Measurements from ENCODE around the gene SERPINB1. TPM values are rescaled to one million over a fixed set of nuclear protein-coding genes. Genes with fewer than 3 reads are reported as not detected.

The SERPINB1 gene
- total and polyA plus RNA-seq, 9 of the 15 experiments (the other 6 are each of a cell fraction or from before 2014, with no cell fraction given): 33.9 to 108 (median 63.8) TPM

DNA sequence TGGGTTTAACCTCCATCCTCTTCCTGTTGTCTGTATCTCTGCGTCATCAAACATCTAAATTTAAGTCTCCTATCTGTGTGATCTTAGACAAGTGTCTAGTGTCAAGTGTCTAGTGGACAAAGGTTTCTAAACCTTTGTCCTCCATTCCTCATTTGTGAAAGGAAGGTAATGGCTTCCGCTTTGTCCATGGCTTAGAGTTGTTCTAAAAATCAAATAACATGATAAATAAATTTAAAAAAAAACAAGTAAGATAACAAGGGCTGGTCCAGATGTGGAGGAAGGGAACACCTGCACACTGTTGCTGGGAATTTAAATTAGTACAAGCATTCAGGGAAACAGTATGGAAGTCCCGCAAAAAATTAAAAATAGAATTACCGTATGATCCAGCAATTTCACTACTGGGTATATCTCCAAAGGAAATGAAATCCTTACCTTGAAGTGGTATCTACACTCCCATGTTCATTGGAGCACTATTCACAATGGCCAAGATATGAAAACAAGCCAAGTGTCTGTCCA lies 17.6 kb upstream of the SERPINB1 start (continued):
- TF ChIP-seq TAF7 (tag; IDR thresholded peaks at IDR 0.05) (peak; percentile 49), GATAD2B (IDR thresholded peaks at IDR 0.05; ENCODE audit: borderline replicate concordance) (0 out of 2 replicates have a peak, but pooled peaks have one; percentile 35), TSC22D4 (tag; IDR thresholded peaks at IDR 0.05) (no peak), ATF1 (CRISPR knock-in tag; IDR thresholded peaks at IDR 0.05) (no peak), ATF1 (tag; IDR thresholded peaks at IDR 0.05) (0 out of 2 replicates have a peak, but pooled peaks have one; percentile 33), NR4A1 (CRISPR knock-in tag; IDR thresholded peaks at IDR 0.05) (no peak), NR4A1 (tag; IDR thresholded peaks at IDR 0.05) (0 out of 2 replicates have a peak, but pooled peaks have one; percentile 34), PTTG1 (tag; IDR thresholded peaks at IDR 0.05; ENCODE audit: low read depth) (peak; percentile 47; the same call in 1 of the 2 replicates), ZNF24 (IDR thresholded peaks at IDR 0.05) (no peak), CREBBP (IDR thresholded peaks at IDR 0.05; ENCODE audit: low read depth, low read length) (no peak), ZNF584 (CRISPR knock-in tag; IDR thresholded peaks at IDR 0.05; ENCODE audit: low read depth) (0 out of 2 replicates have a peak, but pooled peaks have one; percentile 14), PCBP1 (IDR thresholded peaks at IDR 0.05; ENCODE audit: low read depth, low read length, poor library complexity, severe bottlenecking) (no peak), SMC3 (conservative IDR thresholded peaks at IDR 0.05; ENCODE audit: insufficient read depth, low read depth, low read length) (no peak)
- TF ChIP-seq, protein P1, sequence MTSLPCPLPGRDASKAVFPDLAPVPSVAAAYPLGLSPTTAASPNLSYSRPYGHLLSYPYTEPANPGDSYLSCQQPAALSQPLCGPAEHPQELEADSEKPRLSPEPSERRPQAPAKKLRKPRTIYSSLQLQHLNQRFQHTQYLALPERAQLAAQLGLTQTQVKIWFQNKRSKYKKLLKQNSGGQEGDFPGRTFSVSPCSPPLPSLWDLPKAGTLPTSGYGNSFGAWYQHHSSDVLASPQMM (CRISPR knock-in tag; IDR thresholded peaks at IDR 0.05): no peak
- TF ChIP-seq, protein P2, sequence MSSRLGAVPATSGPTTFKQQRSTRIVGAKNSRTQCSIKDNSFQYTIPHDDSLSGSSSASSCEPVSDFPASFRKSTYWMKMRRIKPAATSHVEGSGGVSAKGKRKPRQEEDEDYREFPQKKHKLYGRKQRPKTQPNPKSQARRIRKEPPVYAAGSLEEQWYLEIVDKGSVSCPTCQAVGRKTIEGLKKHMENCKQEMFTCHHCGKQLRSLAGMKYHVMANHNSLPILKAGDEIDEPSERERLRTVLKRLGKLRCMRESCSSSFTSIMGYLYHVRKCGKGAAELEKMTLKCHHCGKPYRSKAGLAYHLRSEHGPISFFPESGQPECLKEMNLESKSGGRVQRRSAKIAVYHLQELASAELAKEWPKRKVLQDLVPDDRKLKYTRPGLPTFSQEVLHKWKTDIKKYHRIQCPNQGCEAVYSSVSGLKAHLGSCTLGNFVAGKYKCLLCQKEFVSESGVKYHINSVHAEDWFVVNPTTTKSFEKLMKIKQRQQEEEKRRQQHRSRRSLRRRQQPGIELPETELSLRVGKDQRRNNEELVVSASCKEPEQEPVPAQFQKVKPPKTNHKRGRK (tag; IDR thresholded peaks at IDR 0.05): peak; percentile 91
